WI38 (cell line): Measurements from ENCODE around the gene AHRR.

Experiments used
- H3K4me3 ChIP-seq: 2 replicates; pipeline ENCODE4 v1.5.1; 2011; ENCODE audit warnings: low read depth, mild to moderate bottlenecking, control low read depth, low read length
- CTCF ChIP-seq: IDR thresholded peaks from 2 replicates; pipeline ENCODE4 v1.5.1; 2012; ENCODE audit warnings: low read depth, mild to moderate bottlenecking, control low read depth, low read length

Gene AHRR

GRCh38 chr5:476102-476813, 154.7 kb downstream of the AHRR start:
- no peak overlapping the region for H3K4me3 ChIP-seq
- no peak for TF ChIP-seq CTCF

DNA sequence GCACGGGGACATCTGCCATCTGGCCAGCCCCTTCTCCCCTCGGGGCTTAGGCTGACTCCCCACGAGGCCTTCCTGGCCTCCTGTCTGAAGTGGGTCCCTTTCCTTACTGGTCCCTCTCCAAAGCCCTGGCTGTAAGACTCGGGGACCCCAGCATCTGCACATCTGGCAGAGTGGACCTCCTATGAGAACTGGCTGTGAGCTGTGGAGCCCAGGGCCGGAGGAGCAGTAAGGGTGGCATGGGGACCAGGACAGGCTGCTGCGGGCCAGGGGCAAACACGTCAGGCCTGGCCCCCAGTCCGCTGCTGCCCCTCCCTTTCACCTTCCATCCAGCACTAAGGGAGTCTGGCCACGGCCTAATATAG, 155.3 kb downstream of the AHRR start:
- H3K4me3 ChIP-seq = no peak overlapping the region
- TF ChIP-seq CTCF = no peak

DNA sequence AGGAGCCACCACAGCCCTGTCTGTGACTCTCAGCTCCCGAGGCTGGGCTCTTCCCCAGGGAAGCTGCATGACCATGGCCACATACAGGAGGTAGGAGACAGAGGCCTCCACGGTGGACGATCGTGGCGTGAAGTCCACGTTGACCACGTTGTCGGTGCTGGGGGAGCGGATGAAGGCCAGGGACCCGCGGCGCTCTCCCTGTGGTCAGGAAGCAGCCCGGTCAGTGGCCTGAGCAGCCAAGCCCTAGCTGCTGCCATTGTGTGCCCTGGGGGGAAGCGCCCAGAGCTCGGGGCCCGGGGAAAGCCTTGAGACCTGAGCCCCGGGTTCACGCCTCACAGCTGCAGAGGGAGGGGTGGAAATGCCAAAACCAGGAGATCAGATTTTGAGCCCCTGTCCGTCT, 155.7 kb downstream of the AHRR start:
- TF ChIP-seq CTCF = no peak
- no peak overlapping the region for H3K4me3 ChIP-seq

DNA sequence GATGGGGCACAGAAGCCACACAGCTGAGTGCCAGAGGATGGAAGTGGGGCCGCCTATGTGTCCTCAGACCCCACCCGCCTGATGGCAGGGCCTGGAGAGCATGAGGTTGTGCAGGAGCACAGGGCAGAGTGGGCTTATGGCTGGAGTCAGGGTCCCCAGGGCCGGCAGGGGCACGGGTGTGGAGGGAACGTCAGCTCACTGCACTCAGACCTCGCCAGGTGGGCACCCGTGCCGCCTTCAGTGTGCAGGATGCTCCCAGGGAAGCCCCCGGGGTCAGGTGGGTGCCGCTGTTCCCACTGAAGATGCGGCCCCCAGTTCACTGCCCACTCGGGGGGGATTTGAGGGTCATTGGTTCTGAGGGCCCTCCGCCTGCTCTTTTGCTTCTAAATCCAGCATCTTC, 156.4 kb downstream of the AHRR start:
- no peak for TF ChIP-seq CTCF
- no peak overlapping the region for H3K4me3 ChIP-seq

GRCh38 chr5:478369-478981, 157.0 kb downstream of the AHRR start:
- no peak for TF ChIP-seq CTCF
- H3K4me3 ChIP-seq = no peak overlapping the region

- no peak for TF ChIP-seq CTCF
Observed at GRCh38 chr5:478982-479535, 157.5 kb downstream of the AHRR start.

GRCh38 chr5:479566-480319, 158.2 kb downstream of the AHRR start:
- no peak overlapping the region for H3K4me3 ChIP-seq
- no peak for TF ChIP-seq CTCF

More at GRCh38 chr5:478982-479535, 157.5 kb downstream of the AHRR start:
- H3K4me3 ChIP-seq = no peak overlapping the region
